K562 (cell line): ENCODE results near the gene RIMBP3C. TPM values are rescaled to one million over a fixed set of nuclear protein-coding genes. Genes with fewer than 3 reads are reported as not detected.

ENCODE experiments used
- BDP1 ChIP-seq: IDR thresholded peaks from 3 replicates; pipeline ENCODE4 v1.6.1; 2011; ENCODE audit not compliant: insufficient read length, insufficient read depth
- DEAF1 ChIP-seq: fragments of 450-650 bp; formaldehyde crosslinking; IDR thresholded peaks from 2 replicates; pipeline ENCODE4 v1.4.0; 2020; ENCODE audit warnings: mild to moderate bottlenecking, moderate library complexity
- FOSL1 ChIP-seq: fragments of 200-800 bp; sonication (Bioruptor generic); conservative IDR thresholded peaks from 2 replicates; pipeline ENCODE4 v1.6.1; 2016; ENCODE audit warnings: missing genetic modification characterization, missing compliant biosample characterization
- FUS ChIP-seq: fragments of 200-400 bp; formaldehyde crosslinking; optimal IDR thresholded peaks from 2 replicates; pipeline ENCODE3; 2017; ENCODE audit warnings: low read depth, low read length
- GATAD2B ChIP-seq: fragments of 450-650 bp; IDR thresholded peaks from 2 replicates; pipeline ENCODE4 v1.6.1; 2017; ENCODE audit warnings: mild to moderate bottlenecking, borderline replicate concordance
- HDAC6 ChIP-seq: IDR thresholded peaks from 2 replicates; pipeline ENCODE4 v1.6.1; 2012; ENCODE audit warnings: low read depth, mild to moderate bottlenecking, control low read depth, inconsistent platforms, low read length, moderate library complexity
- HMG20A ChIP-seq: fragments of 450-650 bp; formaldehyde crosslinking; conservative IDR thresholded peaks from 2 replicates; pipeline ENCODE4 v1.4.0; 2020; ENCODE audit warnings: mild to moderate bottlenecking, mixed read lengths
- KLF13 ChIP-seq: fragments of 450-650 bp; IDR thresholded peaks from 2 replicates; pipeline ENCODE4 v1.6.1; 2016; ENCODE audit warnings: missing genetic modification characterization, low read depth, mild to moderate bottlenecking, missing compliant biosample characterization, moderate library complexity, borderline replicate concordance
- NELFE ChIP-seq: IDR thresholded peaks from 2 replicates; pipeline ENCODE4 v1.6.1; 2011; ENCODE audit warnings: mild to moderate bottlenecking; ENCODE audit not compliant: insufficient read depth, insufficient read length
- NR2C1 ChIP-seq, 2 experiments: fragments of 450-650 bp; IDR thresholded peaks; 2 replicates each; pipeline ENCODE4 v1.6.1; 2017; ENCODE audit warnings: mild to moderate bottlenecking in 2 of 2, antibody characterized with exemption in 1 of 2, inconsistent platforms in 1 of 2, missing compliant biosample characterization in 1 of 2, missing genetic modification characterization in 1 of 2
- POLR2AphosphoS5 ChIP-seq: IDR thresholded peaks from 2 replicates; pipeline ENCODE4 v1.6.1; 2011; ENCODE audit warnings: mild to moderate bottlenecking, low read depth, low read length, moderate library complexity; ENCODE audit not compliant: control insufficient read depth, insufficient read depth
- POLR2B ChIP-seq: fragments of 450-650 bp; IDR thresholded peaks from 2 replicates; pipeline ENCODE4 v1.6.1; 2018; ENCODE audit warnings: low read depth; ENCODE audit not compliant: partially characterized antibody
- POLR2G ChIP-seq: fragments of 200-400 bp; formaldehyde crosslinking; IDR thresholded peaks from 2 replicates; pipeline ENCODE4 v1.6.1; 2017; ENCODE audit warnings: low read depth, mild to moderate bottlenecking, antibody characterized with exemption, low read length, moderate library complexity
- PTRF ChIP-seq: fragments of 450-650 bp; IDR thresholded peaks from 2 replicates; pipeline ENCODE4 v1.6.1; 2016; ENCODE audit warnings: mild to moderate bottlenecking, missing genetic modification characterization, missing compliant biosample characterization
- SETDB1 ChIP-seq: IDR thresholded peaks from one replicate; pipeline ENCODE4 v1.6.1; 2012; ENCODE audit warnings: low read length, control low read depth, inconsistent platforms
- SMARCA5 ChIP-seq: fragments of 450-650 bp; IDR thresholded peaks from 2 replicates; pipeline ENCODE4 v1.6.1; 2016
- SNIP1 ChIP-seq: fragments of 450-650 bp; IDR thresholded peaks from 2 replicates; pipeline ENCODE4 v1.7.1; 2017; ENCODE audit warnings: low read depth, mild to moderate bottlenecking
- TEAD1 ChIP-seq, 2 experiments: fragments of 450-650 bp in 1 of 2; sonication (generic) in 1 of 2; formaldehyde crosslinking; IDR thresholded peaks; 2 replicates each; pipeline versions ENCODE4 v1.4.0 to v1.8.0; 2020 to 2022; ENCODE audit warnings: mild to moderate bottlenecking in 2 of 2, missing genetic modification reagents in 1 of 2
- TEAD2 ChIP-seq: fragments of 450-650 bp; IDR thresholded peaks from 2 replicates; pipeline ENCODE4 v1.6.1; 2016; ENCODE audit warnings: missing genetic modification characterization, control low read depth, missing compliant biosample characterization
- ZC3H11A ChIP-seq: IDR thresholded peaks from 2 replicates; pipeline ENCODE4 v1.6.1; 2012; ENCODE audit warnings: low read depth, low read length, improper control_type of control experiment
- ZKSCAN3 ChIP-seq: fragments of 250-450 bp; sonication (Bioruptor Pico); IDR thresholded peaks from 2 replicates; pipeline ENCODE4 v1.4.0; 2020
- ZNF12 ChIP-seq: sonication (generic); formaldehyde crosslinking; IDR thresholded peaks from 2 replicates; pipeline ENCODE4 v1.4.0; 2020; ENCODE audit warnings: mild to moderate bottlenecking, missing genetic modification reagents
- ZNF165 ChIP-seq: fragments of 250-450 bp; sonication (Bioruptor Pico); IDR thresholded peaks from 2 replicates; pipeline ENCODE4 v1.4.0; 2020; ENCODE audit warnings: borderline replicate concordance
- ZNF212 ChIP-seq: fragments of 450-650 bp; formaldehyde crosslinking; IDR thresholded peaks from 2 replicates; pipeline ENCODE4 v1.4.0; 2020; ENCODE audit warnings: mild to moderate bottlenecking
- ZNF263 ChIP-seq: sonication (generic); formaldehyde crosslinking; IDR thresholded peaks from 2 replicates; pipeline ENCODE4 v1.8.0; 2022; ENCODE audit warnings: mild to moderate bottlenecking, missing genetic modification reagents, borderline replicate concordance
- ZNF57 ChIP-seq: fragments of 450-650 bp; formaldehyde crosslinking; IDR thresholded peaks from 2 replicates; pipeline ENCODE4 v1.4.0; 2020; ENCODE audit warnings: mild to moderate bottlenecking, moderate library complexity
- polyA plus RNA-seq, 8 experiments: library from polyadenylated mRNA; depleted of rRNA in 4 of 8; stranded (reverse) in 5 of 8; unstranded in 3 of 8; fragments of >200 nt; fragmentation: Nextera tagmentation in 2 of 8; fragmentation: Illumina TruSeq in 1 of 8; extraction: Ambion mirVana in 2 of 8; extraction: Trizol in 1 of 8; gene quantifications; 2 replicates each; pipeline versions ENCODE4 v1.2.1 to v1.2.3, GENCODE V29; 2011 to 2014; ENCODE audit warnings: inconsistent platforms in 1 of 8, missing spikeins in 1 of 8
- total RNA-seq, 7 experiments: library from RNA; depleted of rRNA in 6 of 7; stranded (reverse); fragments of >200 nt in 6 of 7; fragmentation: Illumina TruSeq in 2 of 7; extraction: Trizol in 2 of 7; gene quantifications; 2 replicates each; pipeline versions ENCODE4 v1.2.1 to v1.2.3, GENCODE V29; 2011 to 2021; ENCODE audit warnings: low replicate concordance in 1 of 7
- TF ChIP-seq, protein P1 (sequence below): fragments of 250-450 bp; sonication (Bioruptor Pico); IDR thresholded peaks from 2 replicates; pipeline ENCODE4 v1.5.0; 2021

Gene RIMBP3C
- total and polyA plus RNA-seq, 9 of the 15 experiments (the other 6 are each of a cell fraction or from before 2014, with no cell fraction given): 0.09 to 0.98 (median 0.17) TPM; not detected in 2

DNA sequence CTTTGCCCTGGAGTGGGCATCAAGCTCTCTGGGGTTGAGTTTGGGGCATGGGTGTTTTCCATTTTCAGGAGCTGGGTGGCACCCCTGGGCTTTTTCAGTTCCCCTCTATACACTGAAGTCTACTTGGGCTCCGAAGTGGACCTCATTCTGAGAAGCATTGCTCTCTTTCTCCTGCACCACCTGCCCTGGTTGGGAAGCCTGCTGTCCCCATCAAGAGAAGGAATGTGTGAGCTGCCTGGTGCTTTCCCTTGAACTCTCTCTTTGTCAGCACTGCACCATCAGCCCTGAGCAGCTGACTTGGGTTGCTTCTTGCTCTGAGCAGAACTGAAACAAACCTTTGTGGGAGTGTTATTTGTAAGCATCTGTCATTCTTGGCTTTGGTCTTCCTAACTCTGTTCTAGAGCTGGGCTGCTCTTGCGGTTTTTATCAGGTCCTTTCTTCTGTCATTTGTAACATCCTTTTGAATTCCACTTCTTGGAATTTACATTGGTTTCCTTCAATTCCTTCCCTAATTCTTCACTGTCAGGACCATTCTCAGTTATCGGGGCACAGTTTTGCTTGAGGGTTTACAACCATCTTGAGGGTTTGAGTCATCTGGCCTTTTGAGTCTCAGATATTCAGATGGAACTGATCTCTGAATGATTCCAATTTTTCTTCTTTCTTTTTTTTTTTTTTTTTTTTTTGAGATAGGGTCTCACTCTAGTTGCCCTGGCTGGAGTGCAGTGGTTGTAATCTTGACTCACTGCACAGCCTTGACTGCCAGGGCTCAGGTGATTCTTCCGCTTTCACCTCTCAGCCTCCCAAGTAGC, 36.7 kb upstream of the RIMBP3C start (continued):
- TF ChIP-seq, protein P1, sequence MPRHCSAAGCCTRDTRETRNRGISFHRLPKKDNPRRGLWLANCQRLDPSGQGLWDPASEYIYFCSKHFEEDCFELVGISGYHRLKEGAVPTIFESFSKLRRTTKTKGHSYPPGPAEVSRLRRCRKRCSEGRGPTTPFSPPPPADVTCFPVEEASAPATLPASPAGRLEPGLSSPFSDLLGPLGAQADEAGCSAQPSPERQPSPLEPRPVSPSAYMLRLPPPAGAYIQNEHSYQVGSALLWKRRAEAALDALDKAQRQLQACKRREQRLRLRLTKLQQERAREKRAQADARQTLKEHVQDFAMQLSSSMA: no peak
- no peak for TF ChIP-seq GATAD2B
- TF ChIP-seq ZKSCAN3: no peak
- TF ChIP-seq ZNF12 (CRISPR knock-in tag): no peak
- TF ChIP-seq ZNF57 (CRISPR knock-in tag): no peak
- no peak for TF ChIP-seq NELFE
- no peak for TF ChIP-seq TEAD2 (tag)
- no peak for TF ChIP-seq PTRF (tag)
- TF ChIP-seq SETDB1: no peak
- peak in 1 of 2 experiments; percentile 82; a peak in 2 of 4 replicates for TF ChIP-seq TEAD1 (CRISPR knock-in tag; IDR thresholded peaks at IDR 0.05)
- TF ChIP-seq ZNF165: peak; percentile 33; the same call in 1 of the 2 replicates
- TF ChIP-seq NR2C1 (IDR thresholded peaks at IDR 0.05): no peak
- no peak for TF ChIP-seq NR2C1 (tag; IDR thresholded peaks at IDR 0.05)
- TF ChIP-seq SNIP1: no peak
- no peak for TF ChIP-seq POLR2B
- no peak for TF ChIP-seq SMARCA5
- TF ChIP-seq ZC3H11A: no peak
- peak; percentile 63; the same call in 1 of the 2 replicates for TF ChIP-seq ZNF212 (CRISPR knock-in tag)
- TF ChIP-seq POLR2G: no peak
- no peak; the same call in 1 of the 2 replicates for TF ChIP-seq HMG20A
- no peak; the same call in 1 of the 2 replicates for TF ChIP-seq POLR2AphosphoS5
- TF ChIP-seq DEAF1: peak; percentile 30; the same call in 1 of the 2 replicates
- no peak for TF ChIP-seq BDP1
- 0 out of 2 replicates have a peak, but pooled peaks have one; percentile 7 for TF ChIP-seq ZNF263 (CRISPR knock-in tag)
- no peak for TF ChIP-seq HDAC6
- TF ChIP-seq KLF13: no peak
- no peak for TF ChIP-seq FUS
- TF ChIP-seq FOSL1 (tag): peak; percentile 94
